Stimulated activated memory B cell treated with anti-CD40 and anti-IgM and Interleukin-4, amounts not matched to agents 10 μg/mL and 1 μg/mL and 100 μg/mL, for 72 hours (primary cell): Measurements from ENCODE around the gene ARFGAP1.

Experiments
- ATAC-seq: fragments of 150-1000 bp; cut with Tn5 transposase; 2 replicates; pipeline ENCODE4 v1.10.0; 2021
- H3K27ac Mint-ChIP-seq: one replicate; pipeline ENCODE4 v1.8.0; 2022; ENCODE audit warnings: mild to moderate bottlenecking, mixed read lengths
- H3K27me3 Mint-ChIP-seq: one replicate; pipeline ENCODE4 v1.8.0; 2022; ENCODE audit warnings: mixed read lengths
- H3K36me3 Mint-ChIP-seq: one replicate; pipeline ENCODE4 v1.8.0; 2022; ENCODE audit warnings: mixed read lengths
- H3K4me1 Mint-ChIP-seq: one replicate; pipeline ENCODE4 v1.8.0; 2022; ENCODE audit warnings: mixed read lengths
- H3K4me3 Mint-ChIP-seq: one replicate; pipeline ENCODE4 v1.8.0; 2022; ENCODE audit warnings: mild to moderate bottlenecking, moderate library complexity, mixed read lengths
- H3K9me3 Mint-ChIP-seq: one replicate; pipeline ENCODE4 v1.8.0; 2022; ENCODE audit warnings: mixed read lengths

The ARFGAP1 gene

DNA sequence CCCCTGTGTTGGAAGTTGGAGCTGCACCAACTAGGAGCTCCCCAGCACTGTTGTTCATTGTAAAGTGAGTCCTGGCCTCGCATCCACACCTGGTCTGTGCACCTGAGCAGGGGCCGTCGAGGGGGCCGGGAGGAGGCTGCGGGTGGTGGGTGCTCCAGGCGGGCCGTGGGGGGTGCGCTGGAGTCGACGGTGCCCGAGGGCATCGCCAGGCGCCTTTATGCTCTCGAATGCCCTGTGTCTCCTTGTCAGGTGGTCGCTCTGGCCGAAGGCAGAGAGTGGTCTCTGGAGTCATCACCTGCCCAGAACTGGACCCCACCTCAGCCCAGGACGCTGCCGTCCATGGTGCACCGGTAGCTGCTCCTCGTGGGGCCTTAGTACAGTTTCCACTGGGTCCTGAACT is 4.3 kb downstream of the ARFGAP1 start:
- H3K27ac Mint-ChIP-seq, result no peak overlapping the region
- ATAC-seq, result no peak
- H3K9me3 Mint-ChIP-seq, result no peaks in the 10 kb centered on the region
- peaks cover 31% of the 10 kb centered on the region for H3K4me1 Mint-ChIP-seq
- no peak overlapping the region for H3K4me3 Mint-ChIP-seq
- no peaks in the 10 kb centered on the region for H3K27me3 Mint-ChIP-seq
- H3K36me3 Mint-ChIP-seq, result peaks cover 30% of the 10 kb centered on the region

DNA sequence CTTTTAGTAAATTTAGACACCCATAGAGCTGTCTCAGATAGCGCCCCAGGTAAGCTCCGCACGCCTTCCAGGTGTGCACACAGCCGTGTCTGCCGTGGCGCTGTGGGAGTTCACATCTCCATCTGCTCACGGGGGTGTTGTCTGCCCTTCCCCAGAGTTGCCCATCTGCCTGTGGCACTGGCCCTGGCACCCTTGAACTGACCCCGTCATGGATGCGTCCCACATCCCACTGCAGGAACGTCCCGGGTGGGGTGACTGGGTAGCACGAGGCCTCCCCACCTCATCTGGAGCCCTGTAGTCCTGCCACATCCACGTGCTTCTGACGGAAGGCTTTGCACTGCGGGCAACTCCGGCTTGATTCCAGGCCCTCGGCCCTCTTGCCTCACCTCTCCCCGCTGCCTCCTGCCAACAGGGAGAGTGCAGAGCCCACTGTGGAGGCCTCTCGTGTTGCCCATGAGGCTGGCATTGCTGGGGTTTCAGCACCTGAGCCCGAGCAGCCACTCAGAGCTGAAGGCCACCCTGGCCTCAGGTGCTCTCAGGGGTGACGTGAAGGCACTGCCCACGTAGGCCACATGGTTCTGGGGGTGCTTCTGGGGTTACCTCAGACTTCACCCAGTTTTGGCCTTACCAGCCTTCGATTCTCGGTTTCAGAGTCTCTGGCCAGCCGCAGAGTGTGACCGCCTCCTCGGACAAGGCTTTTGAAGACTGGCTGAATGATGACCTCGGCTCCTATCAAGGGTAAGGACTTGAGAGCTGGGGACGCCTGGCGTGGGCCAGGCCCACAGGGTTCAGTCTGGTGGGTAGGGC is 5.1 kb downstream of the ARFGAP1 start:
- Mint-ChIP-seq H3K9me3 (no peaks in the 10 kb centered on the region), H3K36me3 (peaks cover 30% of the 10 kb centered on the region), H3K27ac (no peak overlapping the region), H3K27me3 (no peaks in the 10 kb centered on the region), H3K4me1 (peaks cover 31% of the 10 kb centered on the region), H3K4me3 (no peak overlapping the region)
- ATAC-seq, result no peak

- Mint-ChIP-seq H3K27ac (no peak overlapping the region), H3K9me3 (no peaks in the 10 kb centered on the region), H3K4me3 (no peak overlapping the region), H3K4me1 (peaks cover 26% of the 10 kb centered on the region), H3K27me3 (no peaks in the 10 kb centered on the region), H3K36me3 (peaks cover 30% of the 10 kb centered on the region)
- ATAC-seq, result no peak
Observed at GRCh38 chr20:63278661-63279060, 6.0 kb downstream of the ARFGAP1 start.

DNA sequence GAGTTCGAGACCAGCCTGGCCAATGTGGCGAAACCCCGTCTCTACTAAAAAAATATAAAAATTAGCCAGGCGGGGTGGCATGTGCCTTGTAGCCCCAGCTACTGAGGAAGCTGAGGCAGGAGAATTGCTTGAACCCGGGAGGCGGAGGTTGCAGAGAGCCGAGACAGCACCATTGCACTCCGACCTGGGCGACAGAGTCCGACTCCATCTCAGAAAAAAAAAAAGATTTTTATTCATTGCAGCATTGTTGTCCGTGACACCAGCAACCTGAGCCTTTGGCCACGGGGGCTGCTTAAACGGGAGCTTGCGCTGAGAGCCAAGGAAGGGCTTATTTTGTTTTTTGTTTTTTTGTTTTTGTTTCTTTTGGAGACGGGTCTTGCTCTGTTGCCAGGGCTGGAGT is 7.3 kb downstream of the ARFGAP1 start:
- Mint-ChIP-seq H3K36me3 (peaks cover 30% of the 10 kb centered on the region), H3K27me3 (no peaks in the 10 kb centered on the region), H3K4me1 (peaks cover 14% of the 10 kb centered on the region), H3K27ac (no peak overlapping the region), H3K4me3 (no peak overlapping the region), H3K9me3 (no peaks in the 10 kb centered on the region)
- ATAC-seq, result no peak

GRCh38 chr20:63280371-63280770 is 7.8 kb downstream of the ARFGAP1 start:
- H3K4me3 Mint-ChIP-seq, result no peak overlapping the region
- H3K27me3 Mint-ChIP-seq, result no peaks in the 10 kb centered on the region
- H3K27ac Mint-ChIP-seq, result no peak overlapping the region
- peaks cover 33% of the 10 kb centered on the region for H3K36me3 Mint-ChIP-seq
- H3K4me1 Mint-ChIP-seq, result peaks cover 9% of the 10 kb centered on the region
- H3K9me3 Mint-ChIP-seq, result no peaks in the 10 kb centered on the region
- no peak for ATAC-seq

GRCh38 chr20:63280929-63281545 is 8.4 kb downstream of the ARFGAP1 start:
- no peaks in the 10 kb centered on the region for H3K9me3 Mint-ChIP-seq
- no peak overlapping the region for H3K27ac Mint-ChIP-seq
- peaks cover 33% of the 10 kb centered on the region for H3K36me3 Mint-ChIP-seq
- H3K4me1 Mint-ChIP-seq, result peaks cover 3% of the 10 kb centered on the region
- H3K27me3 Mint-ChIP-seq, result no peaks in the 10 kb centered on the region
- no peak for ATAC-seq
- no peak overlapping the region for H3K4me3 Mint-ChIP-seq

DNA sequence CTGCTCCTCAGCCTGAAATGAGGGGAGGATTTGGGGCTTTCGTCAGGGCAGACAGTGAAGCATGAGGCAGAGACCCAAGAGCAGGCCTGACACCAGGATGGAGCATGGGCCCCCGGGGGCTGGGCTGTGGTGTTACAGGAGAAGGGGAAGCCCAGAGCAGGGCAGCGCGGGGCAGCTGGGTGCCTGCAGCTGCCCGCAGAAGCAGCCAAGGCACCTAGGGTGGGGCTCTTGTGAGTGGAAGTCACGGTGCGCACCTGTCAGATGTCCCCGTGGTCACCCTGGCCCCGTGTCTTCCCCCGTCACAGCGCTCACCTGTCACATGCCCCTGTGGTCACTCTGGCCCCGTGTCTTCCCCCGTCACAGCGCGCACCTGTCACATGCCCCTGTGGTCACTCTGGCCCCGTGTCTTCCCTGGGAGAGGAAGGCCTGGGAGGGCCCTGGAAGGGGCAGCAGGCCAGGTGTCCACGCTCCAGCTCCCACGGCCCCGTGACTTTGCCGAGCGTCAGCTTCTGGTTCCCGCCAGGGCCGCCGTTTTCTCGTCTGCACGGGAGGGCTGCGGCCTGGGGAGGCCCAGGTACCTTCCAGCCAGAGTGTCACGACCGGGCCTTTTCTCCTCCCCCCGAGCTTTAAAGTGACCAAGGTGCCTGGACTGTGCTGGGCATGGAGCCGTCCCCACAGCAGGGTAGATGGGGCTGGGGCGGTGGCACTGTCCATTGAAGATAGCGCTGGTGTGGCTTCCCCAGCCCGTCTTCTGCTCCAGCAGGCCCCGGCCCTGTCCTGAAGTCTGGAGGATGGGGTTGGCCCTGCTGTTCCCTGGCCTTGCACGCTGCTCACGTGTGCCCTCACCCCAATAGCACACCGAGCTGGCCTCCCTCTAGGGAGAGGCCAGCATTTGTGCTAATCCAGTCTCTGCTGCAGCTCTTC is 9.4 kb downstream of the ARFGAP1 start:
- Mint-ChIP-seq H3K9me3 (no peaks in the 10 kb centered on the region), H3K27me3 (no peaks in the 10 kb centered on the region), H3K4me3 (no peak overlapping the region), H3K36me3 (peaks cover 34% of the 10 kb centered on the region), H3K4me1 (no peaks in the 10 kb centered on the region), H3K27ac (no peak overlapping the region)
- no peak for ATAC-seq

- peaks cover 32% of the 10 kb centered on the region for H3K36me3 Mint-ChIP-seq
Observed at GRCh38 chr20:63282946-63283345, 10.3 kb downstream of the ARFGAP1 start.

GRCh38 chr20:63283397-63284082 is 10.9 kb downstream of the ARFGAP1 start:
- no peak overlapping the region for H3K4me3 Mint-ChIP-seq
- H3K27me3 Mint-ChIP-seq, result no peaks in the 10 kb centered on the region
- H3K4me1 Mint-ChIP-seq, result no peaks in the 10 kb centered on the region
- H3K27ac Mint-ChIP-seq, result no peak overlapping the region
- ATAC-seq, result no peak
- no peaks in the 10 kb centered on the region for H3K9me3 Mint-ChIP-seq
- peaks cover 33% of the 10 kb centered on the region for H3K36me3 Mint-ChIP-seq

More at GRCh38 chr20:63282946-63283345, 10.3 kb downstream of the ARFGAP1 start:
- no peak for ATAC-seq
- Mint-ChIP-seq H3K27ac (no peak overlapping the region), H3K9me3 (no peaks in the 10 kb centered on the region), H3K27me3 (no peaks in the 10 kb centered on the region), H3K4me1 (no peaks in the 10 kb centered on the region), H3K4me3 (no peak overlapping the region)

- peak overlapping the region; percentile 34 for H3K4me3 Mint-ChIP-seq
Observed at GRCh38 chr20:63284083-63284440, 11.4 kb downstream of the ARFGAP1 start.

DNA sequence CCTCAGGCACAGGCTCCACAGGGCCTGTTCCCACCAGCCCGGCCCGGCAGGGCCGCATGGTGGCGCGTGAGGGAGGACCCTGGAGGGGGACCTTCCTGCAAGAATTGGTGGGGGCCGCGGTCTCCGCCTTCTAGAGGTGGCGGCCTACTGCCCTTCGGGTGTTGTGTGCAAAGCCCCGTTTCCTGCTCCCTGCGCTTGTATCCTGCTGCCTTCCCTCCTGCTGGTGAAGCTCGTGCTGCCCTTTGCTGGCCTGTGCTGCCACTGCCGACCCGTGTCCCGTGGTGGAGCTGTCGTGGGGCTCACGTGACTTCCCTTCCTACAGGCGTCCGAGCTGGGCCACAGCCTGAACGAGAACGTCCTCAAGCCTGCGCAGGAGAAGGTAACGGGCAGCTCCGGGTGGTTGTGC is 11.9 kb downstream of the ARFGAP1 start:
- ATAC-seq, result no peak
- Mint-ChIP-seq H3K36me3 (peaks cover 30% of the 10 kb centered on the region), H3K27ac (no peak overlapping the region), H3K4me3 (peak overlapping the region; percentile 50), H3K4me1 (no peaks in the 10 kb centered on the region), H3K9me3 (no peaks in the 10 kb centered on the region), H3K27me3 (no peaks in the 10 kb centered on the region)

More at GRCh38 chr20:63284083-63284440, 11.4 kb downstream of the ARFGAP1 start:
- H3K9me3 Mint-ChIP-seq, result no peaks in the 10 kb centered on the region
- H3K27ac Mint-ChIP-seq, result no peak overlapping the region
- ATAC-seq, result no peak
- no peaks in the 10 kb centered on the region for H3K4me1 Mint-ChIP-seq
- peaks cover 33% of the 10 kb centered on the region for H3K36me3 Mint-ChIP-seq
- H3K27me3 Mint-ChIP-seq, result no peaks in the 10 kb centered on the region

GRCh38 chr20:63284981-63285524 is 12.4 kb downstream of the ARFGAP1 start:
- Mint-ChIP-seq H3K27ac (no peak overlapping the region), H3K4me3 (no peak overlapping the region), H3K4me1 (no peaks in the 10 kb centered on the region), H3K27me3 (no peaks in the 10 kb centered on the region), H3K9me3 (no peaks in the 10 kb centered on the region), H3K36me3 (peaks cover 30% of the 10 kb centered on the region)
- ATAC-seq, result no peak

GRCh38 chr20:63285636-63286615 is 13.3 kb downstream of the ARFGAP1 start:
- Mint-ChIP-seq H3K36me3 (peaks cover 23% of the 10 kb centered on the region), H3K4me3 (no peak overlapping the region), H3K4me1 (peaks cover 5% of the 10 kb centered on the region), H3K9me3 (no peaks in the 10 kb centered on the region), H3K27ac (no peak overlapping the region), H3K27me3 (no peaks in the 10 kb centered on the region)
- no peak for ATAC-seq
